A673 (cell line): Measurements from ENCODE around the gene GMCL2.

ENCODE experiments used
- EZH2 ChIP-seq: fragments of 200-600 bp; sonication (generic); IDR thresholded peaks from 2 replicates; pipeline ENCODE4 v1.6.1; 2017; ENCODE audit warnings: borderline replicate concordance, low read depth, mild to moderate bottlenecking, mixed read lengths, antibody characterized with exemption, low read length; ENCODE audit not compliant: poor library complexity, severe bottlenecking
- TF ChIP-seq, protein P1 (sequence below): fragments of 300-800, 200-600 bp; sonication (generic); conservative IDR thresholded peaks from 2 replicates; pipeline ENCODE4 v1.5.1; 2017; ENCODE audit warnings: low read depth, mild to moderate bottlenecking, antibody characterized with exemption, low read length, moderate library complexity, mixed read lengths

DNA sequence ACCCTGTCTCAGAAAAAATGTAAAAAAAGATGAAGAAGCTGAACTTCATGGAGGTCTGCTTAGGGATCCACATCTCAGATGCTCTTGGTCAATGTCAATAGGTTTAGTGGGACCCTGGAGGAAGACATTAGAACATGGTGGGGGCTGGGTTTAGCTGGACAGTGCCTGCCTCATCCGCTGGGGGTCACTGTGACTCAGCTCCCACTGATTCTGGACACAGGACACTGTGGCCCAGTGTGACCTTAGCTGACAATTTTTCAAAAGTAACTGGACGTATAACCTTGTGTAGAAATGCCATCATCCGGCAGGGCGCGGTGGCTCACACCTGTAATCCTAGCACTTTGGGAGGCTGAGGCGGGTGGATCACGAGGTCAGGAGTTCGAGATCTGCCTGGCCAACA, 9.8 kb upstream of the GMCL2 start:
- TF ChIP-seq, protein P1, sequence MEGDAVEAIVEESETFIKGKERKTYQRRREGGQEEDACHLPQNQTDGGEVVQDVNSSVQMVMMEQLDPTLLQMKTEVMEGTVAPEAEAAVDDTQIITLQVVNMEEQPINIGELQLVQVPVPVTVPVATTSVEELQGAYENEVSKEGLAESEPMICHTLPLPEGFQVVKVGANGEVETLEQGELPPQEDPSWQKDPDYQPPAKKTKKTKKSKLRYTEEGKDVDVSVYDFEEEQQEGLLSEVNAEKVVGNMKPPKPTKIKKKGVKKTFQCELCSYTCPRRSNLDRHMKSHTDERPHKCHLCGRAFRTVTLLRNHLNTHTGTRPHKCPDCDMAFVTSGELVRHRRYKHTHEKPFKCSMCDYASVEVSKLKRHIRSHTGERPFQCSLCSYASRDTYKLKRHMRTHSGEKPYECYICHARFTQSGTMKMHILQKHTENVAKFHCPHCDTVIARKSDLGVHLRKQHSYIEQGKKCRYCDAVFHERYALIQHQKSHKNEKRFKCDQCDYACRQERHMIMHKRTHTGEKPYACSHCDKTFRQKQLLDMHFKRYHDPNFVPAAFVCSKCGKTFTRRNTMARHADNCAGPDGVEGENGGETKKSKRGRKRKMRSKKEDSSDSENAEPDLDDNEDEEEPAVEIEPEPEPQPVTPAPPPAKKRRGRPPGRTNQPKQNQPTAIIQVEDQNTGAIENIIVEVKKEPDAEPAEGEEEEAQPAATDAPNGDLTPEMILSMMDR: peak; percentile 32; the same call in 1 of the 2 replicates
- no peak for TF ChIP-seq EZH2
